Measurements from ENCODE around the gene FBRSL1. TPM values are rescaled to one million over a fixed set of nuclear protein-coding genes. Genes with fewer than 3 reads are reported as not detected.

FBRSL1 gene
- total RNA-seq, 1 experiment from 2014 or later, result 15.7 TPM

GRCh38 chr12:132521200-132521580 lies 31.2 kb downstream of the FBRSL1 start:
- Histone ChIP-seq H3K4me1 (no peaks in the 10 kb centered on the region), H3K4me3 (no peak overlapping the region), H3K27ac (no peak overlapping the region), H3K36me3 (no peaks in the 10 kb centered on the region), H3K9me3 (replicated peaks) (no peaks in the 10 kb centered on the region), H3K27me3 (no peaks in the 10 kb centered on the region)
- DNase-seq, result no peak

DNA sequence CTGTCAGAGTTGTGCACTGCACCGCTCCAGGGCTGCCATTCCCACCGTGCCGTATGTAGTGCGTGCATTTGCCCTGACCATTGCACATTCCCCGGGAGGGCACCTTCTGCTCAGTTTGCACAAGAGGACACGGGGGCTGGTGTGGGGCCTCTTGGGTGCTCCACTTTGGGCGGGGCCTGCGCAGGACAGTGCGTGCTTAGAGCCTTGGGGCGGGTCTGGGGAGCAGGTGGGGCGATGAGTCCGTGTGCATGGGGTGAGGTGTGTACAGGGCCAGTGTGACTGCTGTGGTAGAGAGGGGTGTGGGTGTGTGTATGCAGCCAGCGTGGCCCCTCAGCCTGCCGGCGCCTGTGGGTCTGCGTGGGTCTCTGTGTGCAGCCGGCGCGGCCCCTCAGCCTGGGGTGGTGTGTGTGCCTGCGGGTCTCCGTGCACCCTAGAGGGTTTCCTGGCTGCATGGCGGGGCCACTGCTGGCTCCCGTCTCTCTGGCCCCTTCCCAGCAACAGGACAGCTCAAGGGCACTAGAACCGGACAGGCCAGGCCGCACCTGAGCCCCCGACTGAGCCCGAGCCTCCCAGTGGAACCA lies 31.9 kb downstream of the FBRSL1 start:
- no peak for DNase-seq
- no peak overlapping the region for H3K27ac ChIP-seq
- no peaks in the 10 kb centered on the region for H3K9me3 ChIP-seq (replicated peaks)
- H3K4me1 ChIP-seq, result no peaks in the 10 kb centered on the region
- H3K27me3 ChIP-seq, result no peaks in the 10 kb centered on the region
- no peaks in the 10 kb centered on the region for H3K36me3 ChIP-seq
- H3K4me3 ChIP-seq, result no peak overlapping the region

- H3K9me3 ChIP-seq (replicated peaks), result no peaks in the 10 kb centered on the region
- H3K4me1 ChIP-seq, result no peaks in the 10 kb centered on the region
- H3K36me3 ChIP-seq, result no peaks in the 10 kb centered on the region
- no peaks in the 10 kb centered on the region for H3K27me3 ChIP-seq
- no peak for DNase-seq
- H3K4me3 ChIP-seq, result no peak overlapping the region
- H3K27ac ChIP-seq, result no peak overlapping the region
These were observed 32.8 kb downstream of the FBRSL1 start for GRCh38 chr12:132522592-132523380.

- no peaks in the 10 kb centered on the region for H3K9me3 ChIP-seq (replicated peaks)
- no peak overlapping the region for H3K4me3 ChIP-seq
- no peaks in the 10 kb centered on the region for H3K4me1 ChIP-seq
- H3K27me3 ChIP-seq, result no peaks in the 10 kb centered on the region
- peak; percentile 40 to 62 for DNase-seq
- no peak overlapping the region for H3K27ac ChIP-seq
- H3K36me3 ChIP-seq, result no peaks in the 10 kb centered on the region
These were observed 33.8 kb downstream of the FBRSL1 start for GRCh38 chr12:132523576-132524331.

- H3K4me3 ChIP-seq, result no peak overlapping the region
- DNase-seq, result no peak
These were observed 34.5 kb downstream of the FBRSL1 start for GRCh38 chr12:132524405-132524804.

DNA sequence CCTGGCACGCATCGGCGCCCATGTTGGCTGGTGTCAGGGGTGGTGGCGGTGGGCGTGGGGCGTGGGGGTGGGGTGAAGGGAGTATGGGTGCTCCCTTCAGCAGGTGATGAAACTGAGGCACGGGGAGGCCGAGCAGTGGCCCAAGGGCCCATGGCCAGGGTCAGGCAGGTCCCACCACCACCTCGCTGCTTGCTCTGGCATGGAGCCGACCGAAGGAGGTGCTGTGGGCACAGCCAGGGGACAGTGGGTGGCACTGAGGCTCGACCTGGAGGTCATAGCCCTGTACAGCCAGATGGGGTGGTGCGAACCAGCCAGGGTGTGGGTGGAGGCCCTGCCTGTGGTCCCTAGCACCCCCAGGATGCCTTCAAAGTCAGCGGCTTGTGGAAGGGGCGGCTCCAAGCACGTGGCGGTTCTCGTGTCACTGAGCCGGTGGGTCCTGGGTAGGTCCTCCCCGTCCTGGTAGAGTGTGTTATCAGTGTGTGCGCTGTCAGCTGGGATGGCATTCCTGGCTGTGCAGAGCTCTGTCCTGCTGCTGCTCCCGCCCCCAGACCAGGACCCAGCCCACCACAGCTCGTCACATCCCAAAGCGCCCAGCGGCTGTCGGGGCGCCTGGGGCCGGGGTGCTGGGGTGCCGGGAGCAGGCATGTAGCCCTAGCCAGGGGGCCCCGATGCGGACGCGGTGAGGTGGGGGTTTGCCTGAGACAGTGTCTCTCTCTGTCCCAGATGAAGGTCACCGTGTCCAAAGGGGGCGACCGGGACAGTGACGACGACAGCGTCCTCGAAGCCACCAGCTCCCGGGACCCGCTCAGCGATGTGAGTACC lies 35.3 kb downstream of the FBRSL1 start:
- Histone ChIP-seq H3K27me3 (no peaks in the 10 kb centered on the region), H3K36me3 (no peaks in the 10 kb centered on the region), H3K27ac (no peak overlapping the region), H3K9me3 (replicated peaks) (no peaks in the 10 kb centered on the region), H3K4me1 (no peaks in the 10 kb centered on the region), H3K4me3 (no peak overlapping the region)
- no peak for DNase-seq

More at GRCh38 chr12:132524405-132524804, 34.5 kb downstream of the FBRSL1 start:
- no peaks in the 10 kb centered on the region for H3K27me3 ChIP-seq
- no peaks in the 10 kb centered on the region for H3K9me3 ChIP-seq (replicated peaks)
- H3K36me3 ChIP-seq, result no peaks in the 10 kb centered on the region
- H3K4me1 ChIP-seq, result no peaks in the 10 kb centered on the region
- no peak overlapping the region for H3K27ac ChIP-seq

DNA sequence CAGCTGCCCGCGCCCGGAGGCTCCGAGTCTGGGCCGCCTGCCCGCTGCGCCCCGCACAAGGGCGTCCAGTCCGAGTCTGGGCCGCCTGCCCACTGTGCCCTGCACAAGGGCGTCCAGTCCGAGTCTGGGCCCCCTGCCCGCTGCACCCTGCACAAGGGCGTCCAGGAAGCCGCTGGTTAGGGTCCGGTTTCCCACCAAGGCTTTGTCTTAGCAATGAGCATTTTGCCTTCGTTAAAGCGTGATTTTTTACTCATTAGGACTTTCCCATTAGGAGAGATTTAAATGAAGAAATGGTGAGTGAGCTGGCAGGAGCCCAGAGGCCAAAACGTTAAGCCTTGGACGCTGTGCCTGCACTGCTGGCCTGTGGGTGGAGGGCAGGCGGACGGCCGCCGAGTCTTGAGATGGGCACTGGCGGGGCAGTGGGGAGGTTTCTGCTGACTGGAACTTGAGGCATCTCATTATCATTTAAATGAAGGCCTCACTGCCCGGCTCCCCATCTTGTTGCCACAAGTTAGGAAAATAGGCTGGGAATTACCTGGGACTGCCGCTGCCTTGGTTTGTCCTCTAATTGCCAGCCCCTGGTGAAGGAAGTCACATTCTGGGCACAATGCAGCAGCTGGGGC lies 36.0 kb downstream of the FBRSL1 start:
- Histone ChIP-seq H3K27me3 (no peaks in the 10 kb centered on the region), H3K27ac (no peak overlapping the region), H3K9me3 (replicated peaks) (no peaks in the 10 kb centered on the region), H3K4me3 (no peak overlapping the region), H3K4me1 (no peaks in the 10 kb centered on the region), H3K36me3 (no peaks in the 10 kb centered on the region)
- DNase-seq, result no peak

DNA sequence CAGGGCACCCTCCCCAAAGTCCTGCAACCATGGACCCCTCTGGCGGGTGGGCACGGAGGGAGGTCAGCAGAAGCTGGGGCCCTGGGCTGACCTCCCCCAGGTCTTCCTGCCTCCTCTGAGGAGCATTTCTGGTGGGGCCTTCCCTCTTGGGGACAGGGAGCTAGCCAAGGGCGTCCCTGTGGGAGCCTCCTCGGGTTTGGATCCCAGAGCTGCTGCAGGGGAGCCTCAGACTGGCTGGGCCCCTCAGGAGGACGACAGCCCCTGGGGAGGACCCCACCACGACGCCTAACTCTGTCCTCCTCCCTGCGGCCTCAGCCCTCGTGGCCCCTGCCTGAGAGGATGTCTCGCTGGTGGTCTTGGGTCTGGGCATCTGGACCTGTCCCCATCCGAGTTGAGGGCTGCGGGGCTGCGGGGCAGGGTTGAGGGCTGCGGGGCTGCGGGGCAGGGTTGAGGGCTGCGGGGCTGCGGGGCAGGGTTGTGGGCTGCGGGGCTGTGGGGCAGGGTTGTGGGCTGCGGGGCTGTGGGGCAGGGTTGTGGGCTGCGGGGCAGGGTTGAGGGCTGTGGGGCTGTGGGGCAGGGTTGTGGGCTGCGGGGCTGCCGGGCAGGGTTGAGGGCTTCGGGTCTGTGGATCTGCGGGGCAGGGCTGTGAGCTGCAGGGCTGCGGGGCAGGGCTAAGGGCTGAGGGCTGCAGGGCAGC lies 37.4 kb downstream of the FBRSL1 start:
- Histone ChIP-seq H3K27ac (no peak overlapping the region), H3K27me3 (no peaks in the 10 kb centered on the region), H3K4me3 (no peak overlapping the region), H3K4me1 (no peaks in the 10 kb centered on the region), H3K36me3 (no peaks in the 10 kb centered on the region), H3K9me3 (replicated peaks) (no peaks in the 10 kb centered on the region)
- no peak for DNase-seq

GRCh38 chr12:132527883-132528264 lies 37.9 kb downstream of the FBRSL1 start:
- Histone ChIP-seq H3K9me3 (replicated peaks) (no peaks in the 10 kb centered on the region), H3K27ac (no peak overlapping the region), H3K36me3 (no peaks in the 10 kb centered on the region)

DNA sequence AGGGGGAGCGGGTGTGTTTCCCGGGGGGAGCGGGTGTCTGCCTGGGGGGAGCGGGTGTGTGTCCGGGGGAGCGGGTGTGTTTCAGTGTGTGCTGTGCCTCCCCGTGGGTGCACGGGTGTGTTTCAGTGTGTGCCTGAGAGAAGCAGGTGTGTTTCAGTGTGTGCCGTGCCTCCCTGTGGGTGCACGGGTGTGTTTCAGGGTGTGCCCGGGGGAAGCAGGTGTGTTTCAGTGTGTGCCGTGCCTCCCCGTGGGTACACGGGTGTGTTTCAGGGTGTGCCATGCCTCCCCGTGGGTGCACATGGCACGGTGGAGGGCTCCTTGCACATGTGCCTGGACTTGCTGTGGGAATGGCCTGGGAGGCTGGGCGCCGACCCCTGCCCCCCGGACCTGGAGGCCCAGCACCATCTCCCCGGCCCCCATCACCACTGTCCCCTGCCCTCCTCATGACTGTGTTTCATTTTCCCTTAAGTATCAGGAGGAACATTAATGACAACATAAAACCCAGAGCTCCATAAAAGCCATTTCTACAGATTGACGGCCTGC lies 38.7 kb downstream of the FBRSL1 start:
- H3K27me3 ChIP-seq, result no peaks in the 10 kb centered on the region

More at GRCh38 chr12:132527883-132528264, 37.9 kb downstream of the FBRSL1 start:
- no peak overlapping the region for H3K4me3 ChIP-seq
- no peak for DNase-seq
- no peaks in the 10 kb centered on the region for H3K4me1 ChIP-seq
- no peaks in the 10 kb centered on the region for H3K27me3 ChIP-seq

DNA sequence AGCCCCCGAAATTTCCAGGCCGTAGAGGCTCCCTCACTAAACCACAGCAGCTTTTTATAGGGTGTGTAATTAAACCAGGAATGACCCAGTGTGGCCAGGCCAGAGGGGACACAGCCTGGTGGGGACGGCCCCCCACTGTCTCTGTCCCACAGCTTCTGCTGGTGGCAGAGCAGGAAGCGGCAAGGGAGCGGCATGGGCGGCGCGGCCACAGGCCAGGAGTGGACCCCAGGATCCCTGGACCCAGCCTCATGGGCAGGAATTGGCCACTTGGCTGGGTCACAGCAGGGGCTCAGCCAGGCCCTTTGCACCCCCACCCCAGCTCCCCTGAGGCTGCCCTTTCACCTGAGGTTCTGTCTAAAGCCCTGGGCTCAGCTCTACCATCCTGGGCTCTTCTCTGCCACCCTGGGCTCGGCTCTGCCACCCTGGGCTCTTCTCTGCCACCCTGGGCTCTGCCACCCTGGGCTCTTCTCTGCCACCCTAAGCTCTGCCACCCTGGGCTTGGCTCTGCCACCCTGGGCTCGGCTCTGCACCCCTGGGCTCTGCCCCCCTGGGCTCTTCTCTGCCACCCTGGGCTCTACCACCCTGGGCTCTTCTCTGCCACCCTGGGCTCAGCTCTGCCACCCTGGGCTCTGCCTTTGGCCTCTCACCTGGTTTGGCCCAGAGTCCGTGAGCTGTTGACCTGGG lies 39.3 kb downstream of the FBRSL1 start:
- no peak for DNase-seq

More for the DNA sequence above, 38.7 kb downstream of the FBRSL1 start:
- DNase-seq, result no peak
- Histone ChIP-seq H3K27ac (no peak overlapping the region), H3K36me3 (no peaks in the 10 kb centered on the region), H3K9me3 (replicated peaks) (no peaks in the 10 kb centered on the region), H3K4me3 (no peak overlapping the region), H3K4me1 (no peaks in the 10 kb centered on the region)

GRCh38 chr12:132529906-132530305 lies 40.0 kb downstream of the FBRSL1 start:
- H3K9me3 ChIP-seq (replicated peaks), result no peaks in the 10 kb centered on the region
- H3K27me3 ChIP-seq, result no peaks in the 10 kb centered on the region
- no peaks in the 10 kb centered on the region for H3K36me3 ChIP-seq
- DNase-seq, result no peak
- H3K4me1 ChIP-seq, result no peaks in the 10 kb centered on the region
- H3K4me3 ChIP-seq, result no peak overlapping the region
- no peak overlapping the region for H3K27ac ChIP-seq

More for the DNA sequence above, 39.3 kb downstream of the FBRSL1 start:
- H3K27ac ChIP-seq, result no peak overlapping the region
- H3K27me3 ChIP-seq, result no peaks in the 10 kb centered on the region
- no peaks in the 10 kb centered on the region for H3K9me3 ChIP-seq (replicated peaks)
- H3K4me1 ChIP-seq, result no peaks in the 10 kb centered on the region
- no peak overlapping the region for H3K4me3 ChIP-seq
- no peaks in the 10 kb centered on the region for H3K36me3 ChIP-seq

- no peaks in the 10 kb centered on the region for H3K36me3 ChIP-seq
- H3K27me3 ChIP-seq, result no peaks in the 10 kb centered on the region
- H3K4me3 ChIP-seq, result no peak overlapping the region
- H3K9me3 ChIP-seq (replicated peaks), result no peaks in the 10 kb centered on the region
- no peaks in the 10 kb centered on the region for H3K4me1 ChIP-seq
- H3K27ac ChIP-seq, result no peak overlapping the region
- no peak for DNase-seq
These were observed 40.5 kb downstream of the FBRSL1 start for GRCh38 chr12:132530447-132530846.

Data from SJCRH30 (cell line).